IMR-90 (cell line): Measurements from ENCODE around the gene ERLIN1. TPM values are rescaled to one million over a fixed set of nuclear protein-coding genes. Genes with fewer than 3 reads are reported as not detected.

Source experiments
- ATAC-seq: fragments of 200-7000 bp; cut with Tn5 transposase; 2 replicates; pipeline ENCODE4 v1.9.1; 2020; ENCODE audit warnings: low read depth, mild to moderate bottlenecking, moderate library complexity
- BruUV-seq: library from RNA; stranded (reverse); fragments of 400-500 nt; replicated peaks from 2 replicates; lab custom pipeline; 2021; lab: Mats Ljungman, UMichigan
- CTCF ChIA-PET: fragments of 300-600 bp; formaldehyde crosslinking; extraction: SDS; loops from one replicate; lab custom pipeline; 2021; ENCODE audit warnings: antibody characterized with exemption; lab: Yijun Ruan, JAX
- POLR2A ChIA-PET: fragments of 300-600 bp; sonication (Branson Sonifier 250); formaldehyde crosslinking; loops from one replicate; lab custom pipeline; 2022; ENCODE audit warnings: antibody characterized with exemption; ENCODE audit not compliant: unreplicated experiment; lab: Charles Lee
- DNase-seq: peaks from one replicate; pipeline ENCODE4 v3.0.0; 2013
- H2AFZ ChIP-seq: replicated peaks from 2 replicates; pipeline ENCODE3; 2013; ENCODE audit warnings: low read length, mild to moderate bottlenecking; ENCODE audit not compliant: poor library complexity
- H2AK5ac ChIP-seq: 2 replicates; pipeline ENCODE4 v1.6.1; 2013; ENCODE audit warnings: low read depth, low read length, inconsistent platforms
- H2AK9ac ChIP-seq: replicated peaks from 2 replicates; pipeline ENCODE3; 2013; ENCODE audit warnings: mild to moderate bottlenecking, low read depth, low read length, moderate library complexity; ENCODE audit not compliant: poor library complexity
- H2BK120ac ChIP-seq: 2 replicates; pipeline ENCODE4 v1.6.1; 2013; ENCODE audit warnings: low read depth, low read length, inconsistent platforms
- H2BK15ac ChIP-seq: 3 replicates; pipeline ENCODE4 v1.6.1; 2013; ENCODE audit warnings: low read depth, low read length, inconsistent platforms
- H2BK20ac ChIP-seq: 2 replicates; pipeline ENCODE4 v1.6.1; 2013; ENCODE audit warnings: low read depth, mild to moderate bottlenecking, inconsistent platforms, low read length, moderate library complexity
- H2BK5ac ChIP-seq: 2 replicates; pipeline ENCODE4 v1.6.1; 2013; ENCODE audit warnings: mild to moderate bottlenecking, low read depth, low read length, inconsistent platforms; ENCODE audit not compliant: poor library complexity, severe bottlenecking
- H3K14ac ChIP-seq: replicated peaks from 2 replicates; pipeline ENCODE4 v1.6.1; 2013; ENCODE audit warnings: low read depth, low read length, inconsistent platforms
- H3K18ac ChIP-seq: 2 replicates; pipeline ENCODE4 v1.6.1; 2013; ENCODE audit warnings: low read depth, low read length, control low read depth
- H3K23ac ChIP-seq: 2 replicates; pipeline ENCODE4 v1.6.1; 2013; ENCODE audit warnings: low read depth, low read length, inconsistent platforms
- H3K27ac ChIP-seq: 2 replicates; pipeline ENCODE4 v1.5.1; 2013; ENCODE audit warnings: mild to moderate bottlenecking, control low read depth, low read length; ENCODE audit not compliant: insufficient read depth
- H3K27me3 ChIP-seq: 2 replicates; pipeline ENCODE4 v1.6.1; 2013; ENCODE audit warnings: low read length; ENCODE audit not compliant: control insufficient read depth, insufficient read depth
- H3K36me3 ChIP-seq: 2 replicates; pipeline ENCODE4 v1.6.1; 2013; ENCODE audit warnings: low read length, mixed read lengths; ENCODE audit not compliant: control insufficient read depth, insufficient read depth
- H3K4ac ChIP-seq: 2 replicates; pipeline ENCODE4 v1.6.1; 2013; ENCODE audit warnings: low read depth, low read length, inconsistent platforms
- H3K4me1 ChIP-seq: 2 replicates; pipeline ENCODE4 v1.6.1; 2013; ENCODE audit warnings: low read length, mixed read lengths; ENCODE audit not compliant: control insufficient read depth, insufficient read depth
- H3K4me2 ChIP-seq: 2 replicates; pipeline ENCODE4 v1.6.1; 2013; ENCODE audit warnings: low read depth, mild to moderate bottlenecking, control low read depth, low read length, moderate library complexity
- H3K4me3 ChIP-seq: 2 replicates; pipeline ENCODE4 v1.5.1; 2013; ENCODE audit warnings: low read depth, mild to moderate bottlenecking, control low read depth, low read length, moderate library complexity; ENCODE audit not compliant: insufficient read depth
- H3K56ac ChIP-seq: 2 replicates; pipeline ENCODE4 v1.6.1; 2013; ENCODE audit warnings: low read length, inconsistent platforms; ENCODE audit not compliant: insufficient read depth; ENCODE audit errors: extremely low read depth
- H3K79me1 ChIP-seq, 2 experiments: 2 replicates each; pipeline ENCODE4 v1.6.1; 2013; ENCODE audit warnings: low read length in 2 of 2, inconsistent platforms in 1 of 2, low read depth in 1 of 2
- H3K9ac ChIP-seq: 2 replicates; pipeline ENCODE4 v1.6.1; 2013; ENCODE audit warnings: low read depth, low read length, control low read depth
- H3K9me1 ChIP-seq: 2 replicates; pipeline ENCODE4 v1.6.1; 2013; ENCODE audit warnings: low read length, inconsistent platforms; ENCODE audit not compliant: insufficient read depth
- H3K9me3 ChIP-seq: 2 replicates; pipeline ENCODE4 v1.6.1; 2013; ENCODE audit warnings: low read length; ENCODE audit not compliant: control insufficient read depth, insufficient read depth
- H4K20me1 ChIP-seq: 2 replicates; pipeline ENCODE4 v1.6.1; 2013; ENCODE audit warnings: low read length, inconsistent platforms; ENCODE audit not compliant: insufficient read depth
- H4K5ac ChIP-seq: 2 replicates; pipeline ENCODE4 v1.6.1; 2013; ENCODE audit warnings: mild to moderate bottlenecking, low read depth, low read length, control low read depth
- H4K8ac ChIP-seq, 2 experiments: 2 replicates each; pipeline ENCODE4 v1.6.1; 2013; ENCODE audit warnings: low read depth in 2 of 2, low read length in 2 of 2, control low read depth in 1 of 2, inconsistent platforms in 1 of 2
- H4K91ac ChIP-seq: 2 replicates; pipeline ENCODE4 v1.6.1; 2013; ENCODE audit warnings: low read depth, low read length, inconsistent platforms; ENCODE audit not compliant: insufficient read depth
- CEBPB ChIP-seq: IDR thresholded peaks from 2 replicates; pipeline ENCODE4 v1.6.1; 2012; ENCODE audit warnings: low read depth, low read length, improper control_type of control experiment
- POLR2A ChIP-seq: IDR thresholded peaks from 2 replicates; pipeline ENCODE4 v1.6.1; 2012; ENCODE audit warnings: mild to moderate bottlenecking, low read depth, low read length
- RCOR1 ChIP-seq: IDR thresholded peaks from 2 replicates; pipeline ENCODE4 v1.6.1; 2012; ENCODE audit warnings: mild to moderate bottlenecking, low read length, improper control_type of control experiment; ENCODE audit not compliant: insufficient replicate concordance
- USF2 ChIP-seq: fragments of 150-350 bp; IDR thresholded peaks from 2 replicates; pipeline ENCODE4 v1.6.1; 2017; ENCODE audit warnings: mild to moderate bottlenecking, antibody characterized with exemption, low read length, low read depth
- WGBS, 2 experiments: methylation state at CpG; one replicate each; pipeline versions ENCODE4 v1.1.5 to v1.1.7; 2013; ENCODE audit warnings: missing lambda C conversion rate in 2 of 2; ENCODE audit not compliant: insufficient read length in 1 of 2; ENCODE audit errors: extremely low coverage in 2 of 2; 5-methylcytosine and 5-hydroxymethylcytosine counted together
- dilution Hi-C: fragments of 300-500 bp; cut with HindIII; formaldehyde crosslinking; loops from one replicate; pipeline ENCODE4 v1.14.3; 2018; ENCODE audit warnings: low sequenced_read_pairs; ENCODE audit not compliant: unreplicated experiment
- in situ Hi-C: fragments of 300-500 bp; cut with MboI; formaldehyde crosslinking; loops from 3 replicates; pipeline ENCODE4 v1.14.3; 2019; ENCODE audit warnings: low sequenced_read_pairs, inconsistent platforms, mixed read lengths
- intact Hi-C: fragments of 100-400 bp; cut with micrococcal nuclease; formaldehyde crosslinking; loops from 2 replicates; pipeline ENCODE4 v1.10.0; 2022
- polyA plus RNA-seq, 3 experiments: library from polyadenylated mRNA; depleted of rRNA; stranded (reverse); fragments of >200 nt; gene quantifications; 2 replicates each; pipeline ENCODE4 v1.2.3, GENCODE V29; 2012; ENCODE audit warnings: low replicate concordance in 1 of 3
- total RNA-seq: library from RNA; depleted of rRNA; stranded (reverse); fragments of >200 nt; gene quantifications from 2 replicates; pipeline ENCODE4 v1.2.3, GENCODE V29; 2012

Gene ERLIN1
- total and polyA plus RNA-seq, 2 of the 4 experiments (the other 2 are of a cell fraction) = 31.5 to 33.9 TPM

- Histone ChIP-seq H3K4me1 (no peaks in the 10 kb centered on the region), H4K8ac (no peak overlapping the region), H3K4me2 (no peak overlapping the region), H3K9me1 (no peaks in the 10 kb centered on the region), H4K20me1 (no peaks in the 10 kb centered on the region), H2AFZ (no peak overlapping the region), H3K4me3 (no peak overlapping the region), H2BK20ac (no peak overlapping the region), H3K27me3 (no peaks in the 10 kb centered on the region), H3K18ac (no peak overlapping the region), H2AK5ac (no peak overlapping the region), H3K56ac (no peak overlapping the region), H3K27ac (no peak overlapping the region), H2BK5ac (no peak overlapping the region), H2AK9ac (no peak overlapping the region), H3K23ac (no peak overlapping the region), H3K79me1 (peaks cover 16 to 20% of the 10 kb centered on the region in 2 experiments), H4K5ac (no peak overlapping the region), H3K36me3 (peaks cover 7% of the 10 kb centered on the region), H4K91ac (no peak overlapping the region), H3K9me3 (no peaks in the 10 kb centered on the region), H3K9ac (no peak overlapping the region), H3K14ac (no peak overlapping the region), H2BK120ac (no peak overlapping the region), H3K4ac (no peak overlapping the region), H2BK15ac (no peak overlapping the region)
- no TSS peak for BruUV-seq
- TF ChIP-seq USF2 (no peak), POLR2A (no peak), CEBPB (no peak), RCOR1 (no peak)
- in situ Hi-C loops (no loop called here), intact Hi-C loops (no loop called here), dilution Hi-C loops (no loop called here)
- ATAC-seq (no peak), DNase-seq (no peak)
- POLR2A ChIA-PET = no interaction called here
- CTCF ChIA-PET = no interaction called here
- no CpG with 5 or more reads among the region's 2 CpGs for WGBS, 2 experiments
Observed at GRCh38 chr10:100158044-100158805, 27.6 kb downstream of the ERLIN1 start.
